ENCODE results near the gene ZNF532. TPM values are rescaled to one million over a fixed set of nuclear protein-coding genes. Genes with fewer than 3 reads are reported as not detected.

Gene ZNF532
- total RNA-seq, 1 experiment from 2014 or later = 21.0 TPM

DNA sequence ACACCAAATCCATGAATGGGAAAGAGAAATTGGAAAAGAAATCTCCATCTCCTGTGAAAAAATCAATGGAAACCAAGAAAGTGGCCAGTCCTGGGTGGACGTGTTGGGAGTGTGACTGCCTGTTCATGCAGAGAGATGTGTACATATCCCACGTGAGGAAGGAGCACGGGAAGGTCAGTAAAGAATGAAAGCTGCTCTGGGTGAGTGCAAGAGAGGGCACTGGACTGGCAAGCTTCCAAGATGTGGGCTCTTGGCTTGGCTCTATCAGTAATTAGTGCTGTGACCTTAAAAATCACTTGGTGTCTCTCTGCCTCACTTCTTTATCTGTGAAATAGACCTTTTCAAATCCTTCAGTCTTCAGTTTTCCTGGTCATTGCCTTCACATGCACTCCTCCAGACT is 89.0 kb downstream of the ZNF532 start:
- peak; percentile 41 for DNase-seq (ENCODE audit: low read depth)
- in situ Hi-C loops (cut with HindIII; ENCODE audit: low pct_unique_long_range_greater_than_20kb, low sequenced_read_pairs) = no loop called here

DNA sequence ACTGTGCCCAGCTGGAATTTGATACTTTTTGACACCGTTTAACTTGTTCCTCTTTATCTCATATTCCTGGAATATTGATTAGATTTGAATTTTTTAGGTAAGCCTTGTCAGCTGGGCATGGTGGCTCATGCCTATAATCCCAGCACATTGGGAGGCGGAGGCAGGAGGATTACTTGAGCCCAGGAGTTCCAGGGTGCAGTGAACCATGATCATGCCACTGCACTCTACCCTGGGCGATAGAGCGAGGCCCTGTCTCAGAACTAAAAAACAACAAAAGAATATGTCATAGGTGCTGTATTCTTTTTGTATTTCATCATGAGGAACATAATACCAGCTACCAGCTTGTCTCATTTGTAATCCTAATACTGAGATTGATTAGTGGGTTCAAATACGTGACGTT is 90.3 kb downstream of the ZNF532 start:
- DNase-seq (ENCODE audit: low read depth) = peak; percentile 16
- in situ Hi-C loops (cut with HindIII; ENCODE audit: low pct_unique_long_range_greater_than_20kb, low sequenced_read_pairs) = no loop called here

- in situ Hi-C loops (cut with HindIII; ENCODE audit: low pct_unique_long_range_greater_than_20kb, low sequenced_read_pairs) = no loop called here
- DNase-seq (ENCODE audit: low read depth) = no peak
Measured at GRCh38 chr18:58955738-58956137, 91.1 kb downstream of the ZNF532 start.

- in situ Hi-C loops (cut with HindIII; ENCODE audit: low pct_unique_long_range_greater_than_20kb, low sequenced_read_pairs) = no loop called here
- DNase-seq (ENCODE audit: low read depth) = no peak
Measured at GRCh38 chr18:58958628-58959027, 94.0 kb downstream of the ZNF532 start.

- in situ Hi-C loops (cut with HindIII; ENCODE audit: low pct_unique_long_range_greater_than_20kb, low sequenced_read_pairs) = no loop called here
- no peak for DNase-seq (ENCODE audit: low read depth)
Measured at GRCh38 chr18:58960508-58960907, 95.8 kb downstream of the ZNF532 start.

GRCh38 chr18:58960946-58961722 is 96.5 kb downstream of the ZNF532 start:
- no peak for DNase-seq (ENCODE audit: low read depth)
- in situ Hi-C loops (cut with HindIII; ENCODE audit: low pct_unique_long_range_greater_than_20kb, low sequenced_read_pairs) = no loop called here

- in situ Hi-C loops (cut with HindIII; ENCODE audit: low pct_unique_long_range_greater_than_20kb, low sequenced_read_pairs) = no loop called here
- DNase-seq (ENCODE audit: low read depth) = no peak
Measured at GRCh38 chr18:58962336-58962735, 97.7 kb downstream of the ZNF532 start.

DNA sequence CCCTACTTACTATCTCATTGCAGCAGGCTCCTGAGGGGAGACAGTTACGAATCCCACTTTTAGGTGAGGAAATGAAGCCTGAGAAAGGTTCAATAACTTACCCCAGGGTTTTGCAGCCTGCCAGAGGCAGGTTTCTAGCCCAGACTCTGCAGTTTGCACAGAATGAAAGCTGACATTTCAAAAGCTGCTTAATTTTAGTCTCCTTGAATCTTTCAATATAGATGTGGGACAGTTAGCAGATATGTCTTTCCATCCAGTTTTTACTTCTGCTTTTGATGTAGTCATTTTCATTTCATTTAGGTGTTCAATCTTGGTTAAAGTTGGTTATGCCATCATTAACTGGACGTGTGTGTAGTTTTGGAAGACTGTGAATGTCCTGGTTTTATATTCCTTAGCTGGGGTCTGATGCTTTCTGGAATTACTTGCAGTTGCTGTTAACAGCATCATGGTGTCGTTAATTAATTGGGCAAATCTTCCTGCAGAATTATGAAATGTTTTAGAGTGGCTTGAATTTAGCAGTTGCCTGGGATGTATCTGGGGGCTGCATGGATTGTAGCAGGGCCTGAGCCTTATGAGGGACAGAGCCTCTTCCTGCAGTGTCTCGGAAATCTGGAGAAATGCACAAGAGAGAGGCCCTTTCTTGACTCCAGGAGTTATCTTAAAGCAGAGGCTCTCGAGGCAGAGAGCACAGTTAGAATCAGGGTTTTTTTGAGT is 100.8 kb downstream of the ZNF532 start:
- in situ Hi-C loops (cut with HindIII; ENCODE audit: low pct_unique_long_range_greater_than_20kb, low sequenced_read_pairs) = no loop called here
- DNase-seq (ENCODE audit: low read depth) = no peak

GRCh38 chr18:58966005-58966677 is 101.5 kb downstream of the ZNF532 start:
- in situ Hi-C loops (cut with HindIII; ENCODE audit: low pct_unique_long_range_greater_than_20kb, low sequenced_read_pairs) = no loop called here
- no peak for DNase-seq (ENCODE audit: low read depth)

DNA sequence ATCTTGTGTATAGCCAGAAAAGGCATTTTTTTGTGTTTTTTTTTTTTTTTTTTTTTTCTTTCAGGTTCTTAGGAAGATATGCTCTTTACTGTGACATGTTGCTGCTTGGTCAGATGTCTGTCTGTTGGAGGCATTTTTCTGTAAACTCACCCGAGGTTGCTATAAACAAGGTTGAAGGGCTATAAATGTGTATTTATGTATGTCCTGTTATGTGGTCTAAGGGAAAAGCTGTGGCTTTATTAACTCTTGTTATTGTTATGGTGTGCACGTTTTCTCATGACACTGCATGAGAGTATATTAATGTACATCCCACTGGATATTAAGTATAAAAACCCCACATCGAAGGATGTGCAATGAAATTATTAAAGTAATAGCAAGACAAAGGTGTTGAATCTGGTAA is 102.0 kb downstream of the ZNF532 start:
- in situ Hi-C loops (cut with HindIII; ENCODE audit: low pct_unique_long_range_greater_than_20kb, low sequenced_read_pairs) = no loop called here

GRCh38 chr18:58967751-58968254 is 103.1 kb downstream of the ZNF532 start:
- in situ Hi-C loops (cut with HindIII; ENCODE audit: low pct_unique_long_range_greater_than_20kb, low sequenced_read_pairs) = no loop called here
- no peak for DNase-seq (ENCODE audit: low read depth)

More for the DNA sequence above, 102.0 kb downstream of the ZNF532 start:
- DNase-seq (ENCODE audit: low read depth) = no peak

DNA sequence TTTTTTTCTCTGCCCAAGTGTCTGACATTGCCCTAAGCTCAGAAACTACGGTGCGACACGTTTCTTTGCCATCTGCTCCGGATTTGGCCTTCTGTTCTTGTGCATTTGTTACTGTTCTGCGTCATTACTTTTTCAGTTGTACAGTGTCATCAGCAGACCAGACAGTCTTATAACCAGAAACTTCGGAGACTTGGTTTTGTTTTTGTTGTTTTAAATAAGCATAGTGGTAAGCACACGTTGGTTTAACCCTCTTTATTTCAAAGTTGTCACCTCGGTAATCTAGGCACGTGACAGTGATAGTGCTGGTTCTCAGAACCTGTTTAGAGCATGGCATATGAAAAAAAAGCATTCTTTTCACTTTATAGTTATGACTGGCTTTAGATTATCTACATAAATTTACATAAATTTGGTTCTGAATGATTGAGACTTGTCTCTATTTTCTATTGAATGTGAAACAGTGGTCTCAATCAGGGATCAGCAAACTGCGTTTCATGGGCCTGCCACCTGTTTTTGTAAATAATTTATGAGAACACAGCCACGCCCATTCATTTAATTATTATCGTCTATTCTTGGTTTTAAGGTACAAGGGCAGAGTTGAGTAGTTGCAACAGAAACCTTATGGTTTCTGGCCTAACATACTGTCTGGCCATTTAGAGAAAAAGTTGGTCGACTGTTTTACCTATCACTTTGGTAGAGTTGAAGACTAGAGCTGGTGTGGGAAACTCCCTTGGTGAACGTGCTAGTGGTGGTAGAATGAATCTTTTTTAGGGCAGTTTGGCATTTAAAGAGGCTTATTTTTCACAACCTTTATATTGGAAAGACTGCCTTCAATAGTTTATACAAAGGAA is 106.5 kb downstream of the ZNF532 start:
- no peak for DNase-seq (ENCODE audit: low read depth)
- in situ Hi-C loops (cut with HindIII; ENCODE audit: low pct_unique_long_range_greater_than_20kb, low sequenced_read_pairs) = no loop called here

DNA sequence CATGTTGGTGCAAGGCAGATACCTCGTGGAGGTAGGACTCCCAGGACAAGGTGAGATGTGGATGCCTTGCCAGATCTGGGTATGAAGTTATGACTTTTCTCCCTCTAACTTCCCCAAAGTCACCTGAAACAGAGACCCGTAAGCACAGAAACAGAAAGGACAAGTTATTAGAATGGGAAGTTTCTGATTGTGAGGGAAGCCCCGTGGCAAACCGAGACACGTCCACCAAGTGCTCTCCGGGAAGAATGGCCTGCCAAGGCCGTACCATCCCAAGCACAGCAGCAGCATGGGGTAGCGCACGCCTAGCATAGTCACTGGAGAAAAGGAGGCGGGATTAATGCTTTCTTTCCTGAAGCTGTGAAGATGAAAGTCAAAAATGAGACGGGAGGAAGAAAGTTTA is 110.6 kb downstream of the ZNF532 start:
- no peak for DNase-seq (ENCODE audit: low read depth)
- in situ Hi-C loops (cut with HindIII; ENCODE audit: low pct_unique_long_range_greater_than_20kb, low sequenced_read_pairs) = no loop called here

- in situ Hi-C loops (cut with HindIII; ENCODE audit: low pct_unique_long_range_greater_than_20kb, low sequenced_read_pairs) = no loop called here
Measured at GRCh38 chr18:58975781-58976180, 111.1 kb downstream of the ZNF532 start.

DNA sequence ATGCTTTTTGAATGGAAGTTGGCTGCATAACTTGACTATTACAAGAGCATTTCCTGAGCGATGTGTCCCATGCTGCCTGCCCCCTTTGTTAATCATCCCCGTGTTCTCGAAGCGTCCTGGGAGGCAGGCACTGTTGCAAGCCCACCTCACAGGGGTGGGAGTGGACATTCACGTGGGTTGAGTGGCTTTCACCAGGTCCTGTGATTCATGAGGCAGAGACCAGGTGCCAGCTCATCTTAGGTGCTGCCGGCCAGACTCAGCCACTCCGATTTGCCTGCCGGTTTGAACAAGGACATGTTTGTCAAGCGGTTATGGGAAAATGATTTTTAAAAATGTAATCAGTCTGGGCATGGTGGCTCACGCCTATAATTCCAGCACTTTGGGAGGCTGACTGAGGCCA is 112.5 kb downstream of the ZNF532 start:
- DNase-seq (ENCODE audit: low read depth) = no peak
- in situ Hi-C loops (cut with HindIII; ENCODE audit: low pct_unique_long_range_greater_than_20kb, low sequenced_read_pairs) = no loop called here

More at GRCh38 chr18:58975781-58976180, 111.1 kb downstream of the ZNF532 start:
- no peak for DNase-seq (ENCODE audit: low read depth)

- DNase-seq (ENCODE audit: low read depth) = no peak
- in situ Hi-C loops (cut with HindIII; ENCODE audit: low pct_unique_long_range_greater_than_20kb, low sequenced_read_pairs) = no loop called here
Measured at GRCh38 chr18:58977801-58978200, 113.1 kb downstream of the ZNF532 start.

- in situ Hi-C loops (cut with HindIII; ENCODE audit: low pct_unique_long_range_greater_than_20kb, low sequenced_read_pairs) = no loop called here
- no peak for DNase-seq (ENCODE audit: low read depth)
Measured at GRCh38 chr18:58978916-58979315, 114.2 kb downstream of the ZNF532 start.

- in situ Hi-C loops (cut with HindIII; ENCODE audit: low pct_unique_long_range_greater_than_20kb, low sequenced_read_pairs) = no loop called here
- no peak for DNase-seq (ENCODE audit: low read depth)
Measured at GRCh38 chr18:58979615-58980014, 114.9 kb downstream of the ZNF532 start.
